ENCODE results near the gene CNOT1.

Gene CNOT1

GRCh38 chr16:58515871-58516767 is 113.5 kb downstream of the CNOT1 start:
- no peak for TF ChIP-seq CTCF (IDR thresholded peaks at IDR 0.05; ENCODE audit: insufficient read depth, low read length, missing control alignments)
- POLR2A ChIA-PET: no interaction called here
- DNase-seq (ENCODE audit: low read depth, low spot score): no peak
- peak overlapping the region; percentile 83 for H3K4me3 ChIP-seq (ENCODE audit: low read depth, low read length)
- CTCF ChIA-PET: interaction anchor here (0.8 to 4.9 kb wide), 4 partner anchors 69 to 240 kb away, joined by 3 to 22 read pairs (median 5); no protein-coding TSS in a partner anchor

- POLR2A ChIA-PET: no interaction called here
These were observed 114.3 kb downstream of the CNOT1 start, which contains the start of gene SETD6 for GRCh38 chr16:58515125-58515870. Gene SETD6, plus strand, starts transcription at chr16:58515517. Its CDS starts 21 bp downstream, at chr16:58515538.

GRCh38 chr16:58513874-58514273 is 115.8 kb downstream of the CNOT1 start:
- no peak for TF ChIP-seq CTCF (IDR thresholded peaks at IDR 0.05; ENCODE audit: insufficient read depth, low read length, missing control alignments)
- POLR2A ChIA-PET: no interaction called here
- CTCF ChIA-PET: interaction anchor here (0.9 to 7.7 kb wide), 11 partner anchors 13 to 243 kb away, joined by 3 to 78 read pairs (median 6); partner anchors contain the start of gene NDRG4
- no peak for DNase-seq (ENCODE audit: low read depth, low spot score)
- no peak overlapping the region for H3K4me3 ChIP-seq (ENCODE audit: low read depth, low read length)

More at GRCh38 chr16:58515125-58515870, 114.3 kb downstream of the CNOT1 start, which contains the start of gene SETD6:
- H3K4me3 ChIP-seq (ENCODE audit: low read depth, low read length): peak within 1 kb of the TSS; percentile 83
- DNase-seq (ENCODE audit: low read depth, low spot score): peak; percentile 33
- TF ChIP-seq CTCF (IDR thresholded peaks at IDR 0.05; ENCODE audit: insufficient read depth, low read length, missing control alignments): peak; percentile 19
- CTCF ChIA-PET: interaction anchor here (0.8 to 4.9 kb wide), 5 partner anchors 70 to 241 kb away, joined by 3 to 22 read pairs (median 6); no protein-coding TSS in a partner anchor

GRCh38 chr16:58511933-58512815 is 117.5 kb downstream of the CNOT1 start:
- peak; percentile 68 for TF ChIP-seq CTCF (IDR thresholded peaks at IDR 0.05; ENCODE audit: insufficient read depth, low read length, missing control alignments)
- ChIA-PET POLR2A (no interaction called here), CTCF (interaction anchor here (0.7 to 7.7 kb wide), 17 partner anchors 10 to 251 kb away, joined by 3 to 78 read pairs (median 5); partner anchors contain the start of gene NDRG4)
- H3K4me3 ChIP-seq (ENCODE audit: low read depth, low read length): no peak overlapping the region
- no peak for DNase-seq (ENCODE audit: low read depth, low spot score)

GRCh38 chr16:58510776-58511628 is 118.6 kb downstream of the CNOT1 start:
- no peak for TF ChIP-seq CTCF (IDR thresholded peaks at IDR 0.05; ENCODE audit: insufficient read depth, low read length, missing control alignments)
- H3K4me3 ChIP-seq (ENCODE audit: low read depth, low read length): no peak overlapping the region
- DNase-seq (ENCODE audit: low read depth, low spot score): no peak
- ChIA-PET POLR2A (interaction anchor here (0.7 kb wide), 1 partner anchor 11 kb away, joined by 3 read pairs; the partner anchor contains the start of gene NDRG4), CTCF (interaction anchor here (0.7 to 7.7 kb wide), 13 partner anchors 10 to 245 kb away, joined by 3 to 78 read pairs (median 6); partner anchors contain the start of gene NDRG4)
